HG03025 (cell line): ENCODE results near the gene MYO5B.
"Not testable (repeated sequence)": the region's sequence is repeated elsewhere in the genome, so short reads cannot be mapped to it uniquely, and the experiment has no call there.

ENCODE experiments used
- ATAC-seq: cut with Tn5 transposase; IDR thresholded peaks from one replicate; pipeline ENCODE4 v1.9.1; 2021; ENCODE audit warnings: mild to moderate bottlenecking, moderate library complexity; ENCODE audit not compliant: unreplicated experiment, low FRiP score

Gene MYO5B

DNA sequence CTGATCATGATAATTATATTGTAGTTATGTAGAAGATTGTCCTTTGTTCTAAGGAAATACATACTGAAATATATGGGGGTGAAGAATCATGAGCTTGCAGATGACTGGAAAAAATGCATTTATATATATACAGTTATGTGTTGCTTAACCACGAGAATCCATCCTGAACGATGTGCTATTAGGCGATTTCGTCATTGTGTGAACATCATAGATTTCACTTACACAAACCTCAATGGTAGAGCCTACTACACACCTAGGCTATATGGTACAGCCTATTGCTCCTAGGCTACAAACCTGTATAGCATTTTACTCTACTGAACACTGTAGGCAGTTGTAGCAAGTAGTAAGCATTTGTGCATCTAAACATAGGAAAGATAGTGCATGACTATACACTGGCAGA lies 379.0 kb downstream of the MYO5B start:
- ATAC-seq, result no peak

DNA sequence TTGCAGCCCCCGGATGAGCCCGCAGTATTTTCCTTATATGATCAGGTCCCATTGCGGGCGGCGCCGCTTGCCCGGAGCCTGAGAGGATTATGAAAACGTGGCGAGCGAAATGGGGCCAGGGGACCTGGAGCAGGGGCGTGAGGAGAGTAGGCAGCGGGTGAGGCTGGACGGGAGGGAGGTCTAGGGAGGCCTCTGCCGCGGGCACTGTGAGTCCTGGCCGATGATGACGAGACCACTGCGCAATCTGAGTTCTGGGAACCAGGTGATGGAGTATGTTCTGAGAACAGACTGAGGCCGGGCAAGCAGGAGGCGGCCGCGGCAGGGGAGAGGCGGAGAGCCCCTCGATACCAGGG lies 380.8 kb downstream of the MYO5B start:
- peak; percentile 22 for ATAC-seq

DNA sequence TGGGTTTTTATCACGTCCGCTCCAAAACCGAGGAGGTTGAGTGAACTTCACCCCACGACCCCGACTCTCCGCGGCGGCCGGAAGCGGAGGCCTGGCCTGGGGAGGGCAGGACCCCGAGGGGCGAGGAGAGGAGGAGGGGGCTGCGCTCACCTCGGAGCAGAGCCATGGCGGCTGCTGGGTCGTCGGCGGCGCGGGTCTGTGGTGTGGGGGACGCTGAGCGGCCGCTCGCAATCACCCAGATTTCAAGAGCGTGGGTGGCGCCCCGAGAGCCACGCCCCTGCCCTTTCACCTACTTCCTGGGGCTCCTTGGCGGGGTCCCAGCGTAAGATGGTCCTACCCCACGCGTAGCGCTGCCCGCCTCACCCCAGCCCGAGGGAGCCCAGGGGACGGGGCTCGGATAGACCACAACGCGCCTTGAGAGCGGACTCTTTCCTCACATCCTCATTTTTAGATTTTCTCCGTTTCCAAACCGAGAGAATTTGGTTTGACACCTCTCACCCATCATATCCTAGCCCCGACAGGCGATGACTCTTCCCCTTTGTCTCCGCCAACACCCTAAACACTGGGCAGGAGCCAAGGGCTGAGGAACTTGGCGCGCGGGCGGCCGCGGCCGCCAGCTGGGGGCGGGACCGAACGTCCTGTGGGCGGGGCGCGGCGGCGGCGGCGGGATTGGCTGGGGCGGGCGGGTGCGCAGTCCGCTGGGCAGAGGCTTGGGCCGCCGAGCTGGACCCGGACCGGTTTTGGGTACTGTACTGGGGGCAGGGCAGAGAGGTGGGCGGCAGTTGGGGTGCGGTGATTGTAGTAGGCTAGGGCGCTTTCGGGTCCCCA lies 381.4 kb downstream of the MYO5B start, which contains the start of gene ACAA2:
ACAA2 (minus strand) TSS at position 215 of the 828 bp plus-strand sequence; CDS start at position 166, 49 bp downstream.
- peak; percentile 83 for ATAC-seq

DNA sequence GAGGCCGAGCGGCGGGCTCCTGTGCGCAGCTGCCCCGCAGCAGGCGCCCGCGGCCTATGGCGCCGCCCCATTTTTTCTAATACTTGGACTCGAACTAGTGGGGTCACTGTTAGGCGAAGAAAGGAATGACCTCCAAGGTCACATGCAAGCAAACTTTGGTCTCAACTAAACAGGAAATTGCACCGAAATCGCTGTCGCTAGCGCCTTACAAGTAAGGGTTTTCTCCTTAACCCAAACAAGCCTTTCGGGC lies 382.0 kb downstream of the MYO5B start:
- ATAC-seq, result peak; percentile 31

DNA sequence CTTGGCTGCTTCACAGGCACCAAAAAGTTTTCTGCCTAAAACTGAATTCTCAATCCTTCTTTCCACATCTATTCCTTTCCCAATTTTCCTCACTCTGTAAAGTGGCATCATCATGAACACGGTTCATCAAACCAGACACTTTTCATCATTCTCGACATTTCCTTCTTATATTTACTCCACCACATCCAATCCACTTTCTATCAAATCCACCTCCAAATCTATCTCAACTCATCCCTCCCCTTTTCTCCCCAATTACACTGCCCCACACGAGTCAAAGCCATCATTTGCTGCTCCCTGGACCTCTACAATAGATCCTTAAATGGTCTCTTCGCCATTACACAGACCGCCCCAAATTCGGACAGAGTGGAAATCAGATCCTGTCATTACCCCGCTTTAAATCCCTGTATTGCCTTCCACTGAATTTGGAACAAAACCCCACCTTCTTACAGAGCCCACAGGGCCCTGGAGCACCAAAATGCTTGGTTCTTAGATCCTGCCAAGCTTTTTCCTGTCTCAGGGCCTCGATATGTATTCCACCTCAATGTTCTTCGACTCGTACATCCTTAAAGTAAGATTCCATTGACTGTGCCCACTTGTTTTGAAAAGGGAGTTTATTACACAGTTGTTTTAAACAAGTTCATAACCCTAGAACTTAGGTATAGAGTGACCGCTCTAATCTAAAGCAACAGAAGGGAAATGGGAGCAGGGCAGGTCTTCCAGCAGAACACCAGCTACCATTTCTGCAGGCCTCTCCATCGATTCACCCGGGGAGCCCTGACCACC lies 382.5 kb downstream of the MYO5B start:
- ATAC-seq, result no peak

DNA sequence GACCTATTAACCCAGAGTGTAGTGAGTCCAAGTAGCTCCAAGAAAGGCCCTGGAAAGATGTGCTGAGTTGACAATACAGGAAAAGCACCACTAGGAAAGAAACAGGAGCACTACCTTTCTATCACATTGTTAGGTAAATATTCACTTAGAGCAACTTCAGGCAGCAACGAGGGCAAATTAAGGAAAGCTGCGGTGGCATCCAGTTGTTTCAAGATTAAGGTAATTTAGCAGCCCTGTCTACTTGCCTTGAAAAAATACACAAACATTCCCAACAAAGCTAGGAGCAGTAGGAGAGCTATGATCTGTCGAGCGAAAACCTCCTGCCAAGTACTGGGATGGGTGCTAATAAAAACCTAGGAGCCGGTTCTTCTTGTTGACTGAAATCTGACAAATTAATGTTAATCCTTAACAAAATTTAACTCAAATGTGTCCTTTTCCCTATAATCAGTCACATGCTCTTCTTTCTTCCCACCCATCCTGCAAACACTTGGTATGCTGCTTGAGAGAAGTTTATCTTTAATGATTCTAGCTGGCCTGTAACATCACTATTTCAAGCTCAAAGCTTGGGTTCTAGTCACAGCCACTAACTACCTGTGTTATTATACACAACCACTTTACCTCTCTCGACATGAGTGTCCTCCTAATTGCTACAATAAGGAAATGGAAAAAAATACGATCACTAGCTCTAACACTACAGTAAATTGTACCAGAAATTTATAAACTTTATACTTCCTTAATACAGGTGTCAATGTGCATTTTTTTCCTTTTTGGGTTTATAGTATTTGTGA lies 383.6 kb downstream of the MYO5B start:
- ATAC-seq, result no peak

DNA sequence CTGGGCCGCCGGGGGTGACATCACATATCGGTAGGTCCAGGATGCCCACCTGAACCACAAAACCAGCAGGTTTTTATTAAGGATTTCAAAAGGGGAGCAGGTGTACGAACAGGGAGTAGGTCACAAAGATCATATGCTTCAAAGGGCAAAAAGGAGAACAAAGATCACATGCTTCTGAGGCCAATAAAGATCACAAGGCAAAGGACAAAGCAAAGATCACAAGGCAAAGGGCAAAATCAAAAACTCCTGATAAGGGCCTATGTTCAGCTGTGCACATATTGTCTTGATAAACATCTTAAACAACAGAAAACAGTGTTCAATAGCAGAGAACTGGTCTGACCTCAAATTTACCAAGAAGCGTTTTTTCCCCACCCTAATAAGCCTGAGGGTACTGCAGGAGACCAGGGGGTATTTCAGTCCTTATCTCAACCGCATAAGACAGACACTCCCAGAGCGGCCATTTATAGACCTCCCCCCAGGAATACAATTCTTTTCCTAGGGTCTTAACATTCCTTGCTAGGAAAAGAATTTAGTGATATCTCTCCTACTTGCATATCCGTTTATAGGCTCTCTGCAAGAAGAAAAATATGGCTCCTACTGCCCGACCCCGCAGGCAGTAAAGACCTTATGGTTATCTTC lies 386.3 kb downstream of the MYO5B start:
- ATAC-seq, result not testable (repeated sequence)

DNA sequence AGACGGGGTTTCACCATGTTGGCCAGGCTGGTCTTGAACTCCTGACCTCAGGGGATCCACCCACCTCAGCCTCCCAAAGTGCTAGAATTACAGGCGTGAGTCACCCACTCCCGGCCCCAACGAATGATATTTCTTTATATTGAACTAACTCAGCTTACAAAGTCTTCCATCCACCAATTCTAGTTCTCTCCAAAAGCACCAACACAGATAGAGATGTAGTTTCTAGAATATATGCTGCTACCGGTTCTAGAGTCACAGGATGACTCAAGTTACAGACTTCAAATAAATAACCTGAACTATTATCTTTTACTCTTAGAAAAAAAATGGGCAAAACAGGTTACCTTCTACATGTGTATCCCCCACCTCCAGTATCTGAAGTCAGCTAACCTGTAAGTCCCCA lies 390.9 kb downstream of the MYO5B start:
- ATAC-seq, result no peak

DNA sequence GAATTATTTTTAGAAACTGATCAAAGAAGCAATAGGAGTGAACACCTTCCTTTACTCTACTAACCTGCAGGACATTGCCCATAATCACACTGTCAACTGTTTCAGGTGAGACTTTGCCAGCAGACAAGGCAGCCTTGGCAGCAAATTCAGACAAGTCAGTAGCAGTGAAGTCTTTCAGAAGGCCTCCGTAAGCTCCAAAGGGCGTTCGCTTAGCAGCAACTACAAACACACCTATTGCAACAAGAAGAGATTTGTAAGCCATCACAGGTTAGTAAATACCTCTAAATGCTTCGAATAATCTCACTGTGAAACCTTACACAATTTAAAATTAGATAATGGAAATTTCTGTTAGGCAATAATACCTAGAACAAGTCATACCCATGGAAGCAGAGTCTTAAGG lies 392.3 kb downstream of the MYO5B start:
- ATAC-seq, result no peak

DNA sequence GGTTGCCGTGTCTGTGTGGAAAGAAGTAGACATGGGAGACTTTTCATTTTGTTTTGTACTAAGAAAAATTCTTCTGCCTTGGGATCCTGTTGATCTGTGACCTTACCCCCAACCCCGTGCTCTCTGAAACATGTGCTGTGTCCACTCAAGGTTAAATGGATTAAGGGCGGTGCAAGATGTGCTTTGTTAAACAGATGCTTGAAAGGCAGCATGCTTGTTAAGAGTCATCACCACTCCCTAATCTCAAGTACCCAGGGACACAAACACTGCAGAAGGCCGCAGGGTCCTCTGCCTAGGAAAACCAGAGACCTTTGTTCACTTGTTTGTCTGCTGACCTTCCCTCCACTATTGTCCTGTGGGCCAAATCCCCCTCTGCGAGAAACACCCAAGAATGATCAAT lies 394.5 kb downstream of the MYO5B start:
- not testable (repeated sequence) for ATAC-seq

DNA sequence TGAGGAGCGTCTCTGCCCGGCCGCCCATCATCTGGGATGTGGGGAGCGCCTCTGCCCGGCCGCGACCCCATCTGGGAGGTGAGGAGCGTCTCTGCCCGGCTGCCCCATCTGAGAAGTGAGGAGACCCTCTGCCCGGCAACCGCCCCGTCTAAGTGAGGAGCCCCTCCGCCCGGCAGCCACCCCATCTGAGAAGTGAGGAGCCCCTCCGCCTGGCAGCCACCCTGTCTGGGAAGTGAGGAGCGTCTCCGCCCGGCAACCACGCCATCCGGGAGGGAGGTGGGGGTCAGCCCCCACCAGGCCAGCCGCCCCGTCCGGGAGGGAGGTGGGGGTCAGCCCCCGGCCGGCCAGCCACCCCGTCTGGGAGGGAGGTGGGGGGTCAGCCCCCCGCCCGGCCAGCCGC lies 395.1 kb downstream of the MYO5B start:
- not testable (repeated sequence) for ATAC-seq

DNA sequence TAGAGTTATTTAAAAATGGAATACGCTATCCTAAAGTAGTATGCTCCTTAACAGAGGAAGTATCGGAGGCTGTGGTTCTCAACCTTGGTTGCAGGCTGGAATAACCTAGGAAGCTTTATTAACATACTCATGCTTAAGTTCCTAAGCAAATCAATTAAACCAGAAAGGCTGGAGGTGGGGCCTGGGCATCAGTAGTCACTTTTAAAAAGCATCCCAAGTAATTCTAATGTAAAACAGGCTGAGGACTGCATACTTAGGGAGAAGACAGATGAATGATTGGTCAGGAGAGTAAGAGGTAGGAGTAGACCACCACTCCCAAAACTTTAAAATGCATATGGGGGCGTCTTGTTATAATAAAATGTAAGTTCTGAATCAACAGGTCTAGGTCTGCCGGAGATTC lies 396.9 kb downstream of the MYO5B start:
- ATAC-seq, result no peak

DNA sequence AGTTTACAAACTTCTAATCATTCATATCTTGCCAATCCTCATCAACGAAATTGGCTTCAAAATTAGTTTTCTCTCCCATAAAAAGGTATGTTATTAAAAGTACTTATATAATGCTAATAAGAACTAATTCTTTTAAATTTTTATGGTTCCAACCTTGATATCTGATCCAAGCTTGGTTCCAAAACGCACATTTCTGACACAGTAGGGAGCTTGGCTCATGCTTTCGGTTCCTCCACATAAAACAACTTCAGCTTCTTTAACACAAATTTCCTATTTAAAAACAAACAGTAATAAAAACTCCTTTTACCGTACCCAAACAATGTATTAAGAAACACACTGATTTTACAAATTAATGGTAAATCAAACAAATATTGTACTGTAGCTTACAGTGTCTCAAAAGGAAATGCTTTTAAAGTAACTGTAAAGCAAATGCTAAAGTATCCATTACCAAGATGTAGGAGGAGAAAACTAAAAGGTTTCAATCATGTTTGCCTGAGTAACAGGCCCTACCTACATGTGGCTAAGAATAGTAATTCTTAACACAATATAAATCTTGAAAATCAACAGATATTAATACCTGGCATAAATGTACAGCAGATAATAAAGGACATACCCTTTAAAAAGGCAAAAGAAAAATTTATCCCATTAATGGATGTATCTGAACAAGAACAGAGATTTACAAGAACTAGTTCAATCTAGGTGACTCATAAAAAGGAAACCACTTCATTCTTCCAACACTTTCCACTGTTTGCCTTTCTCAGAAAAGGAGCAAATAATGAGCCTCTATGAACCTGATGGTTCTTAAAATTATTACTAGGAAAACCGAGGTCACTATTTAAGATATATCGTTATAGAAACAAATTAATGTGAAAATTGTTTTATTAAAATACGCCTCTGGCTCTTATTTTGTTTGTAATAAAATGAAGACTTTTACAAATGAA lies 399.1 kb downstream of the MYO5B start:
- no peak for ATAC-seq

DNA sequence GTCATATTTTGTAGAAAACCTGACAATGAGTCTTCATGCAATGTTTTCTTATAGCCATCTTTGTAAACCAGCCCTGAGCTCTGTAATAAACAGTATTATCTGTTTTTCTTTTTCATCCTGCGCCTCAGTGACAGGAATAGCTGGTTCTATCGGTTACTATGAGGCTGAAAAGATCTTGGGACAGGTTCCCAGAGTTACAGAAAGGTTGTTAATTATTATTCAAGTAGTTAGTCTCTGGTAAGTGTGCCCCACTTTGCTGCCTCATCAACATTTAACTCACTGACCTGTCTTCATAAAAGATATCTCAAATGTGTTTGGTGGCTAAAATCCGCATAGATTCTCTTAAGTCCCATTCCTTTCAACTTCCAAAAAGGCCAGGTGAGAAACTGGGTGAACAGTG lies 400.2 kb downstream of the MYO5B start:
- no peak for ATAC-seq

DNA sequence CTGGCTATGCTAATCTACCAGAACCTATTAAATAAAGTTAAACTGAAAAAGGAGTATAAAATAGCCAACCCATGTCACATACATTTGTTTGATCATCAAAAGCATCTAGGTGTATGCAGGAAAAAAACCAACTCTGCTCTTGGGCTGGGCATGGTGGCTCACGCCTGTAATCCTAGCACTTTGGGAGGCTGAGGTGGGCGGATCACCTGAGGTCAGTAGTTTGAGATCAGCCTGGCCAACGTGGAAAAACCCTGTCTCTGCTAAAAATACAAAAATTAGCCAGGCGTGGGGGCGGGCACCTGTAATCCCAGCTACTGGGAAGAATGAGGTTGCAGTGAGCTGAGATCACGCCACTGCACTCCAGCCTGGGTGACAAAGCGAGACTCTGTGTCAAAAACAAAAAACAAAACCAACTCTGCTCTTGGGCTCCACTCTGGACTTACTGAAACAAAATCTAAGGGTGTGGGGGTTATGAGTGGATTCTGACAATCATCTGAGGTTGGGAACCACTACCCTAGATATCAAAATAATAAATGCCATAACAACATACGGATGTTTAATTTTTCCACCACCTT lies 405.3 kb downstream of the MYO5B start:
- not testable (repeated sequence) for ATAC-seq

DNA sequence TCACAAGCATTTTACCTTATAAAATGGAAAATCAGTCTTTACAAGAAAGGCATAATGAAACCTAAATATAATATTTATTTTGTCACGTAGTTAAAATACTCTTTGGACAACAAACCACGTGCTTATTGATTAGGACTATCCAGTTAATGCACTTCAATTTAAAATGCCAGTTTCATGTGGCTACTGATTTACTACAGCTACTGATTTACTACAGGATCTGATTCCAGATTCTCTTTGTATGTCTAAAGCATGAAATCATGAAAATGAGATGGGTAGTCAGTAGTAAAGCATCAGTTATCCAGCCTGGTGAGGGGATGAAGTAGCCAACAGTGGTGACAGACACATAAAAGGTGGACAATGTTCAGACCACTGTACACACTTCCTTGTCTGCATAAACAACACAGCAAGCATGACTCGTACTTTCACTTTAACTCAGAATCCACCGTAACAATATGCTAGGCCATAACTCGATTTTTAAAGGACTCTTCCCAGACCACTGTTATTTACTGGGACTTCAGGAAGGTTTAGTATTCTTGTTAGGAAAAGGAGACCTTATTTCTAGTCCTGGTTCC lies 406.5 kb downstream of the MYO5B start:
- ATAC-seq, result no peak

DNA sequence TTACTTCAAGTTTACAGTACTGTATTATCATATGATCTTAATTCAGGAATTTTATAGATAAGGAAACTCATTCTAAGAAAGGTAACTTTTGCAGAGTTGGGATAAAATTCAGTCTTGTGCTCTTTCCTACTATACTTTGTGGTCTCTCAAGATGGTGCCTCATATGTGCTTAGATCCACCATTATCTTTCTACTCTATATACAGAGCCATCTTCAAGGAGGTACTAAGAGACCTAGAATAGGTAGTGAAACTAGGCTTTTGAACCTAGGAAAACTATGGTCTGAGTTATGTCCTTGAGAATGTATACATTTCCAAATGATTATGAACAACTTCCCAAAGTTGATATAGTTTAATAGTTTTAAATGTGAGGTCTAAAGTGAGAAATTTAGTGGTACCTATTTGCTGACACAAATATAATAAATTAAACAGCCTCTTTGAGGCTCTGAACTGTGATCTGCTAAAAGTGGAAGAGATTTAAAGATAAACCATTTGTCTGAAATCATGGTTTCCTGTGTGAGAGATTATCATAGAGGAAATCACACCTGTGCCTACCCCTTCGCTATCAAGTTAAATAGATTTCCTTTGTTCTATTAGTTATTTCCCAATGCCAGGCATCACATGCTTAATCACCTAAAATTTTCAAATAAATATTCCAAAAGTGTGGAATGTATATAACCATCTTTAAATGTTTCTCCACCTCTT lies 408.8 kb downstream of the MYO5B start:
- no peak for ATAC-seq

DNA sequence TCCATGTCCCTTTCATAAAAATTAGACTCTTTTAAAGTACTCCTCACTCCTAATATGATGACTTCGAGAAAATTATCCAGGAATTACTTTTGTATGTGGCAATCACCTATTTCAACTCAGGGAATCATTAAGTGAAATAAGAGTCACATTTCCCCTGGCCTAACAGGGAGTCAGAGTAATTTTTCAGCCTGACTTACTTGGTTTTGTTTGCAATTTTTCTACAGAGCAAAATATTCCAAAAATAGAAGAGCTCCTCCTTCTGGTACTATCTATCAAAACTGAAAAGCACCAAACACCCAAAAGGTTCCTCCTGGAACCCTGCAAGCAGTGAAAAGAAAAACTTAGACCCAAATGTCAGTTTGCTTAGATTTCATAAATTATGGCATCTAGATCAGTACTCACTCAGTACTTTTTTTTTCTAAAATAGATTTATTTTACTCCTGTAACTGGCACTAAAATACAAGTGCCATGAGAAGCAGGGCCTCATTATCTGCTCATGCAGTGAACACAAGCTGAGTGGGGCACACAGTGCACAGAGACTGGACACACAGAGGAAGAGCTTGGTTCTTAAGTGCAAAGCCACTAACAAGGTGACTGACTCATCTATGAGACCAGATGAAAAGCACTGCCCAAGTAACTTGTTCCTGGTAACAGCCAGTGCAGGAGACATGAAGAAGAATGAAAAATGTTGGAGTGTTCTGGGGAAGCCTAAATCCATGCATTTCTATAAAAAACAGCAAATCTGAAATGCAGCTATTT lies 410.3 kb downstream of the MYO5B start:
- ATAC-seq, result no peak
